ENCODE data around the gene SLC39A11.

- TF ChIP-seq EP300 (IDR thresholded peaks at IDR 0.05) (no peak), CTCF (IDR thresholded peaks at IDR 0.05) (no peak), POLR2AphosphoS5 (IDR thresholded peaks at IDR 0.05) (no peak), POLR2A (IDR thresholded peaks at IDR 0.05) (no peak)
These were observed 448.0 kb downstream of the SLC39A11 start for GRCh38 chr17:72644492-72644891.

All from upper lobe of left lung (tissue), 4 donors.